ENCODE measurements around the gene HMX3.
"Not testable (repeated sequence)": the region's sequence is repeated elsewhere in the genome, so short reads cannot be mapped to it uniquely, and the experiment has no call there.

Gene HMX3

GRCh38 chr10:123175389-123176387 lies 39.9 kb downstream of the HMX3 start:
- no peak for DNase-seq (ENCODE audit: low spot score)

- DNase-seq (ENCODE audit: low spot score): not testable (repeated sequence)
Measured at GRCh38 chr10:123178390-123178789, 42.6 kb downstream of the HMX3 start.

- DNase-seq (ENCODE audit: low spot score): no peak
Measured at GRCh38 chr10:123180101-123181090, 44.6 kb downstream of the HMX3 start.

- no peak for DNase-seq (ENCODE audit: low spot score)
Measured at GRCh38 chr10:123183724-123184123, 48.0 kb downstream of the HMX3 start.

- DNase-seq (ENCODE audit: low spot score): no peak
Measured at GRCh38 chr10:123187781-123188180, 52.0 kb downstream of the HMX3 start.
